AG04449 (cell line): ENCODE results near the gene PTCHD1.

Source experiments
- CTCF ChIA-PET: fragments of 350-600 bp; formaldehyde crosslinking; extraction: SDS; loops from one replicate; lab custom pipeline; 2021; ENCODE audit warnings: antibody characterized with exemption; lab: Yijun Ruan, JAX
- POLR2A ChIA-PET: fragments of 400-600, 350-600 bp; formaldehyde crosslinking; extraction: SDS; loops from one replicate; lab custom pipeline; 2020; ENCODE audit warnings: antibody characterized with exemption, inconsistent platforms; lab: Yijun Ruan, JAX
- DNase-seq: peaks from one replicate; pipeline ENCODE4 v3.0.0-alpha.2; 2010; ENCODE audit warnings: low read depth, low spot score
- H3K4me3 ChIP-seq: 2 replicates; pipeline ENCODE4 v1.5.1; 2011; ENCODE audit warnings: low read depth, mild to moderate bottlenecking, control low read depth, low read length
- TF ChIP-seq, protein P1 (sequence below): IDR thresholded peaks from one replicate; pipeline ENCODE4 v1.5.1; 2011; ENCODE audit warnings: mild to moderate bottlenecking, moderate library complexity, low read length, control low read depth, inconsistent platforms; ENCODE audit not compliant: insufficient read depth; ENCODE audit errors: missing control alignments

The PTCHD1 gene

GRCh38 chrX:23381099-23382087 lies 46.7 kb downstream of the PTCHD1 start:
- CTCF ChIA-PET, result interaction anchor here (0.6 kb wide), 1 partner anchor 16 kb away, joined by 3 read pairs; no protein-coding TSS in a partner anchor
- H3K4me3 ChIP-seq, result no peak overlapping the region
- TF ChIP-seq, protein P1, sequence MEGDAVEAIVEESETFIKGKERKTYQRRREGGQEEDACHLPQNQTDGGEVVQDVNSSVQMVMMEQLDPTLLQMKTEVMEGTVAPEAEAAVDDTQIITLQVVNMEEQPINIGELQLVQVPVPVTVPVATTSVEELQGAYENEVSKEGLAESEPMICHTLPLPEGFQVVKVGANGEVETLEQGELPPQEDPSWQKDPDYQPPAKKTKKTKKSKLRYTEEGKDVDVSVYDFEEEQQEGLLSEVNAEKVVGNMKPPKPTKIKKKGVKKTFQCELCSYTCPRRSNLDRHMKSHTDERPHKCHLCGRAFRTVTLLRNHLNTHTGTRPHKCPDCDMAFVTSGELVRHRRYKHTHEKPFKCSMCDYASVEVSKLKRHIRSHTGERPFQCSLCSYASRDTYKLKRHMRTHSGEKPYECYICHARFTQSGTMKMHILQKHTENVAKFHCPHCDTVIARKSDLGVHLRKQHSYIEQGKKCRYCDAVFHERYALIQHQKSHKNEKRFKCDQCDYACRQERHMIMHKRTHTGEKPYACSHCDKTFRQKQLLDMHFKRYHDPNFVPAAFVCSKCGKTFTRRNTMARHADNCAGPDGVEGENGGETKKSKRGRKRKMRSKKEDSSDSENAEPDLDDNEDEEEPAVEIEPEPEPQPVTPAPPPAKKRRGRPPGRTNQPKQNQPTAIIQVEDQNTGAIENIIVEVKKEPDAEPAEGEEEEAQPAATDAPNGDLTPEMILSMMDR, result no peak
- POLR2A ChIA-PET, result no interaction called here
- no peak for DNase-seq

- TF ChIP-seq, protein P1, result no peak
- POLR2A ChIA-PET, result no interaction called here
- CTCF ChIA-PET, result no interaction called here
- no peak for DNase-seq
- H3K4me3 ChIP-seq, result no peak overlapping the region
These were observed 47.9 kb downstream of the PTCHD1 start for GRCh38 chrX:23382572-23382971.

DNA sequence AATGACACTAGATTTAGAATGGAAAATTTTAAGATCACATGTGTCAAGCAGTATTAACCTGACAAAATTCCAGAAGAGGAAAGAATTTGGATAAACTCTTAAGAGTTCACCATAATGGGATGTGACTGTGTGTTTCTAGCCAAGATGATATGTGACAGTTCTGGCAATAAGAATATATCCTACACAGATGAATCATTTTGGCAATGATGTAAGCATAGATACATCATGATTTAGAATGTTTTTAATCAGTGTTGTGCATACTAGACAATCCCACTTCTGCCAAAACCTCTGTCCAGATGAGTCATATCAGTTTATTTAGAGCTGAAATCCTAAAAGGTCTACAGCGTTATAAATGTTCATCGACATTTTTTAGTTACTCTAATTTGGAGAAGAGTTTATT lies 48.8 kb downstream of the PTCHD1 start:
- POLR2A ChIA-PET, result no interaction called here
- DNase-seq, result no peak
- CTCF ChIA-PET, result no interaction called here
- TF ChIP-seq, protein P1, result no peak
- no peak overlapping the region for H3K4me3 ChIP-seq

DNA sequence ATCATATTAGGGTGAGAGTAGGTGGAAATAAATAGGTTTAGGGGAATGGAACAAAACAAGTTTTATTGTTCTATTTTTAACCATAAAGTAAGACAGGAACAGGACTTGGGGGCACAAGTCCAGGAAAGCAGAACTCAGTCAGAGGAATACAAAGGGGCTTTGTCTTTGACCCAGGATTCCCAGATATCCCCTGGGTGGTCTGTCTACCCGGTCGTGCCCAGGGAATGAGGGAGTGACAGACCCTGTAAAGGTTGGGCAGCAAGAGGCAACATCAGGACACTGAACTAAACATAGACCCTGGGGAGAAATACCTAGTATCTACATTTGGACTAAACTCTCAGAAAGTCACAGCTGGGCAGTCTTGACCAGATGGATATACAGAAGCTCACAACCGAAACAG lies 50.6 kb downstream of the PTCHD1 start:
- POLR2A ChIA-PET, result no interaction called here
- CTCF ChIA-PET, result no interaction called here
- no peak for DNase-seq
- TF ChIP-seq, protein P1, result no peak
- no peak overlapping the region for H3K4me3 ChIP-seq

GRCh38 chrX:23386260-23386659 lies 51.6 kb downstream of the PTCHD1 start:
- H3K4me3 ChIP-seq, result no peak overlapping the region
- ChIA-PET POLR2A (no interaction called here), CTCF (no interaction called here)
- no peak for DNase-seq
- TF ChIP-seq, protein P1, result no peak

DNA sequence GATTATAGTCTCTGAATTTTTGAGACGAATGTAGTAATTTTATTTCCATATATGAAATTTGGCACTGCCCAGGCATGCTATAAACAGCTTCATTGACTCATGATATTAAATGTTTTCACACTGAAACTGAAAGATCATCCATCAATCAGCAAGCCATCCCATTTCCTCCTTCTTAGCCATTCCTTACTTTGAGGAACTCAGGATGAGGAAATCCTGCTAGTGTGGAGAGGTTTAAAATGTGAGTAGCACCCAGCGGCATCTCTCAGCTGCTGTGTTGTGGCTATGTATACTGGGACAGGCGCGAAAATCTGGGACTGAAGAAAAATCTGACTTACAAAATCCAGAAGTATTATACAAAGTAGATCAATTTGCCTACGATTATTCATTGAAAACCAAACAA lies 52.1 kb downstream of the PTCHD1 start:
- H3K4me3 ChIP-seq, result no peak overlapping the region
- TF ChIP-seq, protein P1, result no peak
- CTCF ChIA-PET, result no interaction called here
- POLR2A ChIA-PET, result no interaction called here
- no peak for DNase-seq
